Prostate gland (tissue), 2 donors: ENCODE results near the gene SNPH.
A peak's percentile ranks its signal among the peaks of the same experiment; 100 is the strongest.

Experiments
- POLR2A ChIP-seq: fragments of 450-650 bp; IDR thresholded peaks from one replicate; pipeline ENCODE4 v1.6.1; 2016; ENCODE audit warnings: antibody characterized with exemption, mild to moderate bottlenecking
- POLR2AphosphoS5 ChIP-seq: sonication (generic); formaldehyde crosslinking; IDR thresholded peaks from one replicate; pipeline ENCODE4 v1.6.1; 2017; ENCODE audit warnings: antibody characterized with exemption
- TF ChIP-seq, protein P1 (sequence below), 4 experiments: fragments of 200-600 bp in 2 of 4; fragments of 450-650 bp in 2 of 4; sonication (generic) in 2 of 4; IDR thresholded peaks; 1 replicate in 3 of 4; 2 replicates in 1 of 4; pipeline ENCODE4 v1.5.1; 2016 to 2019; ENCODE audit warnings: antibody characterized with exemption in 4 of 4, mild to moderate bottlenecking in 2 of 4, moderate library complexity in 2 of 4

DNA sequence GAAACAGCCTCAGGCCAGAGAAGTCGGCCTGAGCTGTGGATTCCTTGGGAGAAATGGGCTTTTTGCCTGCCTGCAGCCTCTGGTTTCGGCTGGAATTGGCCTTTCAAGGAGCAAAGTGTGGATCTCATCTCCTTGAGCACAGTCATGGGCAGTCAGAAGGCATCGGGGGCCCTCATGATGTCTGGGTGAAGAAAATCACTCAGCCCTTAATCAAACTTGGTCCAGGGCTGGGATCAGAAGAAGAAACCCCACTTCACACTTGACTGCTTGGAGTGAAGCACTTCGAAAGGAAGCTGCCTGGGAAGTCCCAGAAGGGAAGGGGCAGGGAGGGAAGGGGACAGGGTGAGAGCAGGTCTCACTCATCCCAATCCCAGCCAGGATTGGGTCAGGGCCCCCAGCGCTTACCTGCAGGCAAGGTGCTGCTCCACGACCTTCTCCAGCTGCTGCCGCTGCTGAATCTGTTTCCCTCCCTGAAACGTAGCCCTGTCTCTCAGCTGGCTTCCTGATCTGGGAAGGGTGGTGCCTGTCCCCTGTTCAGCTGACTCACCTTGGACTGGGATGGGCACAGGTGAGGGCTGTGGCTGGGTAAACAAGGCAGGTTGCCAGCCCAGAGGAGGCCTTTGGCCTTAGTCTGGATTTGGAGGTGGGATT is 62.7 kb downstream of the SNPH start, which contains the start of gene SDCBP2:
- TF ChIP-seq, protein P1, sequence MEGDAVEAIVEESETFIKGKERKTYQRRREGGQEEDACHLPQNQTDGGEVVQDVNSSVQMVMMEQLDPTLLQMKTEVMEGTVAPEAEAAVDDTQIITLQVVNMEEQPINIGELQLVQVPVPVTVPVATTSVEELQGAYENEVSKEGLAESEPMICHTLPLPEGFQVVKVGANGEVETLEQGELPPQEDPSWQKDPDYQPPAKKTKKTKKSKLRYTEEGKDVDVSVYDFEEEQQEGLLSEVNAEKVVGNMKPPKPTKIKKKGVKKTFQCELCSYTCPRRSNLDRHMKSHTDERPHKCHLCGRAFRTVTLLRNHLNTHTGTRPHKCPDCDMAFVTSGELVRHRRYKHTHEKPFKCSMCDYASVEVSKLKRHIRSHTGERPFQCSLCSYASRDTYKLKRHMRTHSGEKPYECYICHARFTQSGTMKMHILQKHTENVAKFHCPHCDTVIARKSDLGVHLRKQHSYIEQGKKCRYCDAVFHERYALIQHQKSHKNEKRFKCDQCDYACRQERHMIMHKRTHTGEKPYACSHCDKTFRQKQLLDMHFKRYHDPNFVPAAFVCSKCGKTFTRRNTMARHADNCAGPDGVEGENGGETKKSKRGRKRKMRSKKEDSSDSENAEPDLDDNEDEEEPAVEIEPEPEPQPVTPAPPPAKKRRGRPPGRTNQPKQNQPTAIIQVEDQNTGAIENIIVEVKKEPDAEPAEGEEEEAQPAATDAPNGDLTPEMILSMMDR (IDR thresholded peaks at IDR 0.05), result no peak
- peak; percentile 87 for TF ChIP-seq POLR2A
- peak; percentile 61 for TF ChIP-seq POLR2AphosphoS5
